Medulla oblongata (tissue), 1 donor: ENCODE data around the gene CELF4.

Experiments
- DNase-seq: peaks from one replicate; pipeline ENCODE4 v3.0.0-alpha.2; 2015; ENCODE audit errors: extremely low spot score

CELF4 gene

GRCh38 chr18:37225279-37225678 lies 340.3 kb downstream of the CELF4 start:
- DNase-seq, result no peak

DNA sequence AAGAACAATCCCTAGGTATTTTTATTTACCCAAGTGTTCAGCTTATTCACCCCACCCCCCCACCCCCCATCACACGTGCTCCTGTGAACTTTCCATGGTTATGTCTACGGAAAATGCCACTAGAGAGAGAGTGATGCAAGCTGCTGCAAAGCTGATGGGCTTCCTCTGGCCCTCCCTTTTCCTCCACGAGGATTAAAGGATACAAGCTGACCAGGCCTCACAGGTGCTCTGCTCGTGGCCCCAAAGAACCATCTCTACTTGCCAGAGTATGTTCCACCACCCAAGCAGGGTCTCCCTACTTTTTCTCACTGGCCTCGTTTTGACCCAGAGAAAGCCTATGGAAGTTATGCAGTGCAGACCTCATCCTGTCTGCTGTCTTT lies 342.6 kb downstream of the CELF4 start:
- no peak for DNase-seq

DNA sequence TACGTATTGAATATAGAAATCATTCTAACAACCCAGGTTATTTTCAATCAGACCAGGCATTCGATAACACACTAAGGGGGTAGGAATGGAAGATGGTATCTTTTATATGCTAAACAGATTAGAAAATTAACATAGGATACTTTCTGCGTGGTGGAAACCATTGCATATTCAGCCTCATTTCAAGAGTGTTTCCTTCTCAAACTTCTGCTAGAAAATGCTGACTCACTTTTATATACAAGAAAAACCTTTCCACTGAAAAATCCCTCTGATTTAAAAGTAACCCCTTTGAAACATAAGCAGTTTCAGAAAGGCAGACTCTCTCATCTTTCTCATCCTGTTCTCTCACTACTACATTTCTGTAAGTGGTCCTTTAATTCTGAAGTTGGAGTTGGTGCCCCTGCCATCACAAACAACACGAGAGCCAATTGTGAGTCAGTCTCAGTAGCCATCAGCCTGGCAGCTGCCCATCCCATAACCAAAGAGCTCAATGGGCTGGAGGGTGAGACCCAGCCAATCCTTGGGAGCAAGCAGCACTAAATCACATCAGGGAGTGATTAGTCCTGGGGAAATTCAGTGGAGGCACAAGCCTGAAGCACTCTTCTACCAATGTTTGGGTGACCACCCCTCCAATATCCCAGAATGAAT lies 343.1 kb downstream of the CELF4 start:
- DNase-seq, result no peak

GRCh38 chr18:37219257-37219656 lies 346.3 kb downstream of the CELF4 start:
- no peak for DNase-seq

GRCh38 chr18:37218022-37218590 lies 347.5 kb downstream of the CELF4 start:
- no peak for DNase-seq

GRCh38 chr18:37210781-37211180 lies 354.8 kb downstream of the CELF4 start:
- no peak for DNase-seq

DNA sequence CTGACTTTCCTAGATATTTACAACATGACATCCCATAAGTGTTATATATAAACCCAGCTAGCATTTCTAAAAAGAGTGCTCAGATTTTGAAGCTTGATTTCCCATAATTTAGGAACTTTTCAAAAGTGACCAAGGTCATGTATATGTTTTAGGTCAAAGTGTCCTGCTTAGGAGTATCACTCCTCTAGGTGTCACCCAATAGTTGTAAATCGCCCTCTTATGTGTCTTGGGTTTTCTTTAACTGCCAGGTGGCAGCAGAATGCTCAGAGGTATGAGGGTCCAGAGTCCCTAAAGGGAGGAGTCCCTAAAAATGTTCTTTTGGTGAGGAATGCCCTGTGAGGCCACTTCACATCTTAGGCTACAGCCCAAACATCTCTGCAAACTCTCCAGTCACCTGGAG lies 358.3 kb downstream of the CELF4 start:
- no peak for DNase-seq

GRCh38 chr18:37199741-37200140 lies 365.9 kb downstream of the CELF4 start:
- DNase-seq, result no peak
